AG04449 (cell line): ENCODE results near the gene ZKSCAN5.

Experiments
- CTCF ChIA-PET: fragments of 350-600 bp; formaldehyde crosslinking; extraction: SDS; loops from one replicate; lab custom pipeline; 2021; ENCODE audit warnings: antibody characterized with exemption; lab: Yijun Ruan, JAX
- POLR2A ChIA-PET: fragments of 400-600, 350-600 bp; formaldehyde crosslinking; extraction: SDS; loops from one replicate; lab custom pipeline; 2020; ENCODE audit warnings: antibody characterized with exemption, inconsistent platforms; lab: Yijun Ruan, JAX
- DNase-seq: peaks from one replicate; pipeline ENCODE4 v3.0.0-alpha.2; 2010; ENCODE audit warnings: low read depth, low spot score
- H3K4me3 ChIP-seq: 2 replicates; pipeline ENCODE4 v1.5.1; 2011; ENCODE audit warnings: low read depth, mild to moderate bottlenecking, control low read depth, low read length
- TF ChIP-seq, protein P1 (sequence below): IDR thresholded peaks from one replicate; pipeline ENCODE4 v1.5.1; 2011; ENCODE audit warnings: mild to moderate bottlenecking, moderate library complexity, low read length, control low read depth, inconsistent platforms; ENCODE audit not compliant: insufficient read depth; ENCODE audit errors: missing control alignments

Gene ZKSCAN5

DNA sequence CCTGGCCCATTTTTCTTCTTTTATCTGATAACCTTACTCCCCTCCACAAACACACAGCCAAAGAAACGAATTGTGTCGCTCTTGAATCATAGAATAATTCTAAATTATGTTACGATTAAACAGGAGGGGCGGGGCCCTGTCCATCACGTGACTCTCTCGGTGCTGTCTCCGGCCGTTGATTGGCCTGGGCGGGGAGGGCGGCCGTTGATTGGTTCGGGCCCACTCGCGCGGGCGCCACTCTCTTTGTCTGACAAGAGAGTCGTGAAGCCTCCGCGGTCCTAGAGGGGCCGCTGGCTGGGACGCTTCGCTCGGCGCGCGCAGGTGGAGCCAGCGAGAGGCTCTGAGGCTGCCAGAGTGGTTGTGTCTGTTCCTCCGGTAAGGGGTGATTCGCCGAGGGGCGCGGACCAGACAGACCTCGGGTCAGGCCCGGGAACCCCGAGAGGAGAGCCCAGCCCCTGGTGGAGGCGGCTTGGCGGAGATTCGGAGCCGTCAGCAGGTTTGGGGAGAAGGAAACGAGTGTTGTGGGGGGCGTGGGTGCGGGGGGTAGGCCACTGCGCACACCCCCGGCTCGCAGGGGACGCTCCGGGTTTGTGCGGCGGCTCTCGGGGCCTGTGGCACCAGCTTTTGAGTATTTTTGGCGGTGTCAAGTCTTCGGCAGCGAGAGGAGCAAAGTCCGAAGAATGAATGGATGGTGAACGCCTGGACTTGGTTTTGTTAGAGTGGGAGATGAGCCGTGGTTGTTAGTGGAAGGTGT, 31.7 kb upstream of the ZKSCAN5 start, which contains the start of gene ZNF789:
Gene ZNF789 (plus strand): TSS at position 330 of the 754 bp plus-strand sequence. CDS start 3,567 bp downstream, outside the sequence.
- H3K4me3 ChIP-seq, result peak within 1 kb of the TSS; percentile 93
- CTCF ChIA-PET, result interaction anchor here (0.7 to 1.7 kb wide), 3 partner anchors 8 to 48 kb away, joined by 3 to 5 read pairs (median 5); partner anchors contain the start of gene ZNF394
- POLR2A ChIA-PET, result interaction anchor here (0.8 kb wide), 1 partner anchor 32 kb away, joined by 3 read pairs; the partner anchor contains the start of gene ZKSCAN5
- peak; percentile 75 for DNase-seq
- TF ChIP-seq, protein P1, sequence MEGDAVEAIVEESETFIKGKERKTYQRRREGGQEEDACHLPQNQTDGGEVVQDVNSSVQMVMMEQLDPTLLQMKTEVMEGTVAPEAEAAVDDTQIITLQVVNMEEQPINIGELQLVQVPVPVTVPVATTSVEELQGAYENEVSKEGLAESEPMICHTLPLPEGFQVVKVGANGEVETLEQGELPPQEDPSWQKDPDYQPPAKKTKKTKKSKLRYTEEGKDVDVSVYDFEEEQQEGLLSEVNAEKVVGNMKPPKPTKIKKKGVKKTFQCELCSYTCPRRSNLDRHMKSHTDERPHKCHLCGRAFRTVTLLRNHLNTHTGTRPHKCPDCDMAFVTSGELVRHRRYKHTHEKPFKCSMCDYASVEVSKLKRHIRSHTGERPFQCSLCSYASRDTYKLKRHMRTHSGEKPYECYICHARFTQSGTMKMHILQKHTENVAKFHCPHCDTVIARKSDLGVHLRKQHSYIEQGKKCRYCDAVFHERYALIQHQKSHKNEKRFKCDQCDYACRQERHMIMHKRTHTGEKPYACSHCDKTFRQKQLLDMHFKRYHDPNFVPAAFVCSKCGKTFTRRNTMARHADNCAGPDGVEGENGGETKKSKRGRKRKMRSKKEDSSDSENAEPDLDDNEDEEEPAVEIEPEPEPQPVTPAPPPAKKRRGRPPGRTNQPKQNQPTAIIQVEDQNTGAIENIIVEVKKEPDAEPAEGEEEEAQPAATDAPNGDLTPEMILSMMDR, result no peak

DNA sequence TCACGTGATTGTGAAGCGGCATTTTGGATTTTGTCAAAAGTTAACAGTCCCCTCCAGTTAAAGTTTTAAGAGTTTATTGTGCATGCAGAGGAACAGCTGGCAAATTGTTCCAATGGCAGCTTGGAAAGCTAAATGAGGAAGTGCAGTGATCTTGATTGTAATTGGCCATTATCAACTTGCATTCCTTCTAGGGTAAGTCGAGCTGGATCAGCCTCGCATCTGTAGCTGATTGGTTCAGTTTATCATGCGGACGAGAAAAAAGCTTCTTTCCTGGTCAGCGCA, 31.2 kb upstream of the ZKSCAN5 start:
- CTCF ChIA-PET, result interaction anchor here (0.7 to 1.7 kb wide), 3 partner anchors 8 to 48 kb away, joined by 3 to 5 read pairs (median 5); partner anchors contain the start of gene ZNF394
- DNase-seq, result peak; percentile 52
- TF ChIP-seq, protein P1, result no peak
- POLR2A ChIA-PET, result interaction anchor here (0.8 kb wide), 1 partner anchor 31 kb away, joined by 3 read pairs; the partner anchor contains the start of gene ZKSCAN5
- H3K4me3 ChIP-seq, result peak overlapping the region; percentile 93

DNA sequence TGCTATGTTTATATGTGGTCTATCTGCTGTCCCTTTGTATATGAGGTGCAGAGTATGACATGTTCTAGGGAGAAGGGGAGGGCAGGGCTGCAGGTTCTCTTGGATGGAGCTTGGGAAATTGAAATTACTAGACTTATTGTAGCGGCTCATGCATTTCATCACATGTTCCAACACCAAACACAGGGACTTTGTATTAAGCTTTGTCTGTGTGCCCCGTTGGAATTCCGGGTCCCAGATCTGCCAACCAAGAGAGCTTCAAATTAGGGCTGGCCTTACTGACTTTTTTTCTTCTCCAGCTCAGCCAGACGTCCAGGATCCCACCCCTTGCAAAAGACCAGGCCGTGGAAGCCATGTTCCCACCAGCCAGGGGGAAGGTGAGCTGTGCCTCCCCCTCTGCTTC, 28.4 kb upstream of the ZKSCAN5 start:
- DNase-seq, result no peak
- no peak overlapping the region for H3K4me3 ChIP-seq
- TF ChIP-seq, protein P1, result no peak
- POLR2A ChIA-PET, result interaction anchor here (0.8 kb wide), 1 partner anchor 83 kb away, joined by 3 read pairs; no protein-coding TSS in a partner anchor
- CTCF ChIA-PET, result no interaction called here

DNA sequence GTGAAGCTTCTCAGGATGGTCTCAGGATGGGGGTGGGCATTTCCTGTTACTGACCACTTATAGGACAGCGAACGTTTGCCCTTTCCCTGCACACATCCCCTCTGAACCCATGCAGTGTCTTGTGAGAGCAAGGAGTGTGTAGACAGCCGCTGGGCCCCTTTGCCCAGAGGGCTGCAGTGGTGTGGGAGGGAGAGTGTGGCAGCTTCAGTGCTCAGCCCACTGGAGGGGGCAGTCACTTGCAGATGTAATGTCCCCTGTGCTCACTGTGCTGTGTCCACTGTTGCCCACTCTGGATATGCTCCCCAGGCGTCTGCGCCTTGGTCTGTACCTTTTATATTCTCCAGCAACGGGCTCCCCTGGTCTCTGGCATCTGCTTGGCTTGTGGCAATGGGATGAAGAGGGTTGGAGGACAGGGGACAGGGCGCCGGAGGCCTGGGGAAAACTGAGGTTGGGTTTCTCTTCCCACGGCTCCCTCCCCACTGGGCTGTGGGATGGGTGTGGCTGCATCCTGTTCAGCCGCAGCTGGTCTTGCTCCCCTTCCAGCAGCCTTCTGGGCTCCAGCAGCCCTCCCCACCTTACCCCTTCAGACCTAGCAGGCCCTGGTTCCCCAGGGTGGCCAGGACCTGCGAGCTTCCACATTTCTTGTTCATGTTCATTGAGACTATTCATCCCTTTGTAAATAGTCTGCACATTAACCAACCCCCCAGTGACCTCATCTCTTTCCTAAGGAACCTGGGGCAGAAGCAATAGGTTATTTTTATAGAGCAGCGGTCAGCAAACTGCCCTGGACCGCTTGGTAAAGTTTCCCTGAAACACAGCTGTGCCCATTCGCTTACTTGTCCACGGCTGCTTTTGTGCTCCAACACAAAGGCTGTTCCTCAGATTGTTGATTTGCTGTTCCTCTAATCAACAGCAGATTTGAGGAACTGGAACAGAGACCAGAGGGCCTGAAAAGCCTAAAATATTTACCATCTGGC, 25.7 kb upstream of the ZKSCAN5 start:
- DNase-seq, result no peak
- TF ChIP-seq, protein P1, result no peak
- ChIA-PET POLR2A (no interaction called here), CTCF (no interaction called here)
- no peak overlapping the region for H3K4me3 ChIP-seq

DNA sequence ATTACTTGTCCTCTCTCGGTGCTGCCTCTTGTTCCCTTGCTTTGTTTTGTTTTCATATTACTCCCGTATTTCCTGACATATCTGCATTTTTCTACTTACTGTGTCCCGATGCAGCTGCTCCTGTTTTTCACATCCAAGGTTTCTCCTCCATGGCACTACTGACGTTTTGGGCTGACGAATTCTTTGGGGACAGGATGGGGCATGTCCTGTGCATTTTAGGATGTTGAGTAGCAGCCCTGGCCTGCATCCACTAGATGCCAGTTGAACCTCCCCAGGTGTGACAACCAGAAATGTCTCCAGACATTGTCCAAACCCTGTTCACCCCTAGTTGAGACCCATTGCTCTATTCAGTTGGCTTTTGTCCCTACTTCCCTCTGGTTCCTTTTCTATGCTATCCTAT, 19.4 kb upstream of the ZKSCAN5 start:
- CTCF ChIA-PET, result no interaction called here

More for the DNA sequence above, 19.4 kb upstream of the ZKSCAN5 start:
- POLR2A ChIA-PET, result no interaction called here
- no peak overlapping the region for H3K4me3 ChIP-seq
- TF ChIP-seq, protein P1, result no peak
- DNase-seq, result no peak
